Measurements from ENCODE around the gene SFTPD. TPM values are rescaled to one million over a fixed set of nuclear protein-coding genes. Genes with fewer than 3 reads are reported as not detected.

Gene SFTPD
- polyA plus RNA-seq, 1 of the 3 experiments (the other 2 are of a cell fraction): 0.03 TPM

GRCh38 chr10:79944428-79945395 is 4.2 kb downstream of the SFTPD start:
- Histone ChIP-seq H3K4me2 (no peak overlapping the region), H2AFZ (ENCODE audit: low read depth) (no peak overlapping the region), H3K4me1 (ENCODE audit: control insufficient read depth in 1 of 2, insufficient read depth in 2 of 2, low read depth in 1 of 2, low read length in 1 of 2) (no peaks in the 10 kb centered on the region), H3K27ac (ENCODE audit: low read depth in 2 of 2, low read length in 1 of 2) (no peak overlapping the region), H3K4me3 (ENCODE audit: low read depth in 2 of 2, low read length in 1 of 2) (no peak overlapping the region), H3K9ac (no peak overlapping the region), H3K79me2 (ENCODE audit: insufficient read depth) (no peaks in the 10 kb centered on the region), H3K9me2 (no peaks in the 10 kb centered on the region), H3K27me3 (ENCODE audit: insufficient read depth) (peaks cover 6% of the 10 kb centered on the region; the same call in 1 of the 2 replicates), H4K20me1 (ENCODE audit: insufficient read depth) (no peaks in the 10 kb centered on the region), H3K9me3 (no peaks in the 10 kb centered on the region), H3K36me3 (replicated peaks in 1 of 2; ENCODE audit: control insufficient read depth in 1 of 2, insufficient read depth in 2 of 2, low read length in 1 of 2) (no peaks in the 10 kb centered on the region), H3F3A (replicated peaks; ENCODE audit: insufficient read depth) (no peaks in the 10 kb centered on the region)
- CTCF ChIA-PET: interaction anchor here (1.6 kb wide), 1 partner anchor 36 kb away, joined by 4 read pairs; no protein-coding TSS in a partner anchor
- no peak for DNase-seq
- no peak for TF ChIP-seq FOXJ3 (CRISPR knock-in tag; IDR thresholded peaks at IDR 0.05)
- TF ChIP-seq RXRA (IDR thresholded peaks at IDR 0.05; ENCODE audit: borderline replicate concordance, low read depth): no peak
- TF ChIP-seq RFX5 (IDR thresholded peaks at IDR 0.05; ENCODE audit: low read length): no peak
- TF ChIP-seq REST (IDR thresholded peaks at IDR 0.05; ENCODE audit: low read depth, low read length): no peak
- TF ChIP-seq EP300 (IDR thresholded peaks at IDR 0.05; ENCODE audit: borderline replicate concordance in 1 of 2, low read depth in 1 of 2, low read length in 1 of 2): no peak
- no peak for TF ChIP-seq EZH2phosphoT487 (IDR thresholded peaks at IDR 0.05; ENCODE audit: borderline replicate concordance, low read depth)
- TF ChIP-seq MAX (IDR thresholded peaks at IDR 0.05; ENCODE audit: low read depth): no peak
- no peak for TF ChIP-seq NFIC (IDR thresholded peaks at IDR 0.05; ENCODE audit: borderline replicate concordance)
- TF ChIP-seq SIN3A (IDR thresholded peaks at IDR 0.05; ENCODE audit: borderline replicate concordance, low read depth, low read length): no peak
- TF ChIP-seq USF1 (IDR thresholded peaks at IDR 0.05; ENCODE audit: borderline replicate concordance, low read depth): no peak
- no peak for TF ChIP-seq RCOR1 (IDR thresholded peaks at IDR 0.05; ENCODE audit: low read length)
- TF ChIP-seq TEAD4 (IDR thresholded peaks at IDR 0.05; ENCODE audit: borderline replicate concordance, insufficient read depth): no peak
- no peak for TF ChIP-seq CHD2 (IDR thresholded peaks at IDR 0.05; ENCODE audit: low read length, partially characterized antibody)
- POLR2A ChIA-PET: no interaction called here
- 41% methylated on average over 12 of the region's 13 CpGs for WGBS (ENCODE audit: low lambda C conversion rate)
